Non-pigmented ciliary epithelial cell (primary cell): ENCODE measurements around the gene ARHGAP4.

ENCODE experiments used
- DNase-seq: peaks from one replicate; pipeline ENCODE4 v3.0.0-alpha.2; 2010; ENCODE audit warnings: low read depth

ARHGAP4 gene

GRCh38 chrX:153866302-153867019 is 59.6 kb downstream of the ARHGAP4 start:
- no peak for DNase-seq

- no peak for DNase-seq
These were observed 60.4 kb downstream of the ARHGAP4 start for GRCh38 chrX:153865685-153866084.

GRCh38 chrX:153865321-153865580 is 60.8 kb downstream of the ARHGAP4 start:
- no peak for DNase-seq

GRCh38 chrX:153864561-153865320 is 61.3 kb downstream of the ARHGAP4 start:
- no peak for DNase-seq

GRCh38 chrX:153864101-153864500 is 62.0 kb downstream of the ARHGAP4 start:
- no peak for DNase-seq

- DNase-seq, result no peak
These were observed 62.6 kb downstream of the ARHGAP4 start for GRCh38 chrX:153863251-153863991.

GRCh38 chrX:153862369-153863250 is 63.5 kb downstream of the ARHGAP4 start:
- DNase-seq, result no peak

- DNase-seq, result no peak
These were observed 64.2 kb downstream of the ARHGAP4 start for GRCh38 chrX:153861733-153862310.

GRCh38 chrX:153861151-153861550 is 64.9 kb downstream of the ARHGAP4 start:
- no peak for DNase-seq
